Cardiac fibroblast (primary cell): ENCODE measurements around the gene ZNF236.

Experiments used
- DNase-seq, 2 donors: peaks; one replicate each; pipeline versions ENCODE4 v3.0.0 to v3.0.0-alpha.2; 2010; ENCODE audit warnings: low read depth in 2 of 2
- H3K4me3 ChIP-seq, 2 donors: replicated peaks in 1 of 2; 1 replicate in 1 of 2; 2 replicates in 1 of 2; pipeline ENCODE4 v1.5.1; 2011; ENCODE audit warnings: low read depth in 2 of 2, low read length in 2 of 2, mild to moderate bottlenecking in 2 of 2, moderate library complexity in 1 of 2
- CTCF ChIP-seq: IDR thresholded peaks from one replicate; pipeline ENCODE4 v1.5.1; 2011; ENCODE audit warnings: low read depth, mild to moderate bottlenecking, low read length, inconsistent platforms

ZNF236 gene

GRCh38 chr18:76791642-76792041 lies 30.7 kb upstream of the ZNF236 start:
- no peak for TF ChIP-seq CTCF
- no peak overlapping the region for H3K4me3 ChIP-seq
- no peak for DNase-seq

GRCh38 chr18:76794326-76794725 lies 28.0 kb upstream of the ZNF236 start:
- DNase-seq, result no peak
- H3K4me3 ChIP-seq, result no peak overlapping the region
- no peak for TF ChIP-seq CTCF

DNA sequence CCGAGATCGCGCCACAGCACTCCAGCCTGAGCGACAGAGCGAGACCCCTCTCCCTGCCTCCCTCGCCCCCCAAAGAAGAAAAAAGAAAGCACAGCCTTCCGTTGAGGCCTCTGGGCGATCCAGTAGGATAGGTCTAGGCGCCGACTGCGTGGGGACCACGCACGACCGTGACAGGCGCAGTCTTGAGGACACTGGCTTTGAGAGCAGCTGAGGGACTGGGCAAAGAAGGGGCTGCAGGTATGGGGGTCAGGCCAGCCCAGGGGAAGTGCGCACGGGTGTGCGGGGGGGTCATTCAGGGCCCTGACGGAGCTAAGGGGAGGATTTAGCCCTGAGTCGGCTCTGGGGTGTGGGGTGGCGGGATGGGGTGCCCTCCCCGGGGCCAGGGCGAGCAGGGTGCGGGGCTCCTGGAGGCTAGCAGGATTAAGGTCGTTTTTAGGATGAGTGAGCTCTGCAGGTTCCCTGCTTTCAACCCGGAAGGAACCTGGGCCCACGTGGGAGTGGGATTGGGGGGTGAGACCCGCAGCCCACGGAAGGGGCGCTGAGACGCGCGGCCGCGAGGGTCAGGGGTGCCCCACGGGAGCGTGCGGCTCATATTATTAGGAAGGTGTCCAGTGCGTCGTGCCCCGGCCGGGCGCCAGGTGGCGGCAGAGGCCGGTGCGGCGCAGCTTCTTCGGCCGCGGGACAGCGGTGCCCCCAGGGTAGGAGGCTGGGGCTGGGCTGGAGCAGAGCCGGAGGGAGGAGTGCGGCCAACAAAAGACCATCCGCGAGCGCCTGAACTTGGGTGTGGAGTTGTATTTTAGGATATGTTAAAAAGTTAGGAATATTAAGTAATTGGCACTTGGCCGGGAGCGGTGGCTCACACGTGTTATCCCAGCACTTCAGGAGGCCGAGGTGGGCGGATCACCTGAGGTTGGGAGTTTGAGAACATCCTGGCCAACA lies 20.5 kb upstream of the ZNF236 start:
- DNase-seq, result peak; percentile 49 to 53
- TF ChIP-seq CTCF, result peak; percentile 55
- H3K4me3 ChIP-seq, result peak overlapping the region; percentile 21 to 22

DNA sequence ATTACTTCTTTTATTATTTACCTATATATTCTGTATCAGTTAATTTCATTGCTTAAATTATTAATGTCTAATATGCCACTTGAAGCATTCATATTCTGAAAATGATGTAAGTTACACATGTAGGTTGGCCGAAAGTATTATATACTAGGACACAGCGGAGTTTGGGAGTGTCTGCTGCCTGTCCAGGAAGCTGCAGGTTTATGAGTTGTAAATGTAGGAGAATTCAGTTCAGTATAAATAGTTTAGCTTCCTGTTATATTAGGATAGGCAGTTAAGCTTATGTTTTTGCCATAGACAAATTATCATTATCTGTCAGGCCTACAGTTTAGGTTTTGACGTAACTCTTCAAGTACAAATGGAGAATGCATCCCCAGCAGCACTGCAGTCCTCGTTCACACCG lies 18.9 kb upstream of the ZNF236 start:
- no peak for DNase-seq
- no peak overlapping the region for H3K4me3 ChIP-seq
- no peak for TF ChIP-seq CTCF

DNA sequence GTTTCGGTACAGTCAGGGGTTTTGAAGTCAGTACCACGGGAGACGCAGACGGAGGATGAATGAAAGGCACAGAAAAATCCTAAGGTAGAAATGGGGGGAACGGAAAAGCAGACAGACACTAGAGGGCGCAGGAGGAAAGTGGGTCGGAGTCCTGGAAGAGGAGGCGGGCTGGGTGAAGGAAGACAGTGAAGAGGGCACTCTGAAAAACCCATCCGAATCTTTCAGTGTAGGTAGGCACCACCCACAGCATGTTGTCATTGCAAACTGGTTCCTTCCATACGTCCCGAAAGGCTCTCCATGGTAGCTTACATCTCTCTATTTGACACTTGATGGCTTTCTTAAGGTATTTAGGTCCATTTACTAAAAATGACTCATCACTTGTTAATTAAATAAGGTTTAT lies 18.5 kb upstream of the ZNF236 start:
- peak; percentile 82 for TF ChIP-seq CTCF
- H3K4me3 ChIP-seq, result no peak overlapping the region
- peak; percentile 61 to 68 for DNase-seq

- TF ChIP-seq CTCF, result peak; percentile 36
- DNase-seq, result peak; percentile 30 to 56
- H3K4me3 ChIP-seq, result no peak overlapping the region
Measured at GRCh38 chr18:76805221-76805620, 17.1 kb upstream of the ZNF236 start.
